ENCODE data around the gene TMEM132A.

DNA sequence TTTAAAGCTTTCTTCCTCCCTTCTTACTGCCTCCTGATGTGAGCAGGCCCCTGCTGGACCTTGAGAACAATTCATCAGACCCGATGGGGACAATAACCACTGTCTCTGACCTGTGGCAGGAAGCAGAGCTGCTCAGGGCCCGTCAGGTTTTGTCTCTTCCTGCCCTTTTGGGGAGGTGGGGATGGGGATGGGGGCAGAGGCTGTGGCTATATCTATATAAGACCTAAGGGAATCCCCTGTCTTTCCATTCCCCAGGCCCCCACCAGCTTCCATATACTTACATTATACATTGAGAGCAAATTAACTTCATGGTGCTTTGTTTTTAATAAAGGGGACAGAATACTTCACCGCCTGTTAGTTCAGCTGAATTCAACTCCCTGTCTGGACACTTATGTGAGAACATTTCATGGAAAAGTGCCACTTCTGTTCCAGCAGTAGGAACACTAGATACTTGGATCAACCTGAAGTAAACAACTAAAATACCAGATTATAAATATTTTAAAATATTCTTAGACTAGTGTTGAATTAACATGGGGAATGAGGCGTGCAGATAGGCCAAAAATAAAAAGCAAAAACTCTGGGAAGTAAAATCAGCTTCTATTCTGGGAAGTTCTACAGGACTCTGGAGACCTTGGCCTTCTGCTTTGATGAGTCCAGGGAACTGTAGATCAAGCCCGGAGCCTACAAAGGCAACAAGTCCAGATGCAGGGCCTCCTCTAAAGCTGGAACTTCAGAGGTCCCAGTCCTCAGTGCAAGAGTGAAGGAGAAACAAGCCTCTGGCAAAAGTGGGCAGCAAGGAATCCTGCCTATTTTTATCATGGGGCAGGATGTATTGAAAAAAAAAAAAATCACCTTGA is 45.8 kb upstream of the TMEM132A start:
- TF ChIP-seq, protein P1, sequence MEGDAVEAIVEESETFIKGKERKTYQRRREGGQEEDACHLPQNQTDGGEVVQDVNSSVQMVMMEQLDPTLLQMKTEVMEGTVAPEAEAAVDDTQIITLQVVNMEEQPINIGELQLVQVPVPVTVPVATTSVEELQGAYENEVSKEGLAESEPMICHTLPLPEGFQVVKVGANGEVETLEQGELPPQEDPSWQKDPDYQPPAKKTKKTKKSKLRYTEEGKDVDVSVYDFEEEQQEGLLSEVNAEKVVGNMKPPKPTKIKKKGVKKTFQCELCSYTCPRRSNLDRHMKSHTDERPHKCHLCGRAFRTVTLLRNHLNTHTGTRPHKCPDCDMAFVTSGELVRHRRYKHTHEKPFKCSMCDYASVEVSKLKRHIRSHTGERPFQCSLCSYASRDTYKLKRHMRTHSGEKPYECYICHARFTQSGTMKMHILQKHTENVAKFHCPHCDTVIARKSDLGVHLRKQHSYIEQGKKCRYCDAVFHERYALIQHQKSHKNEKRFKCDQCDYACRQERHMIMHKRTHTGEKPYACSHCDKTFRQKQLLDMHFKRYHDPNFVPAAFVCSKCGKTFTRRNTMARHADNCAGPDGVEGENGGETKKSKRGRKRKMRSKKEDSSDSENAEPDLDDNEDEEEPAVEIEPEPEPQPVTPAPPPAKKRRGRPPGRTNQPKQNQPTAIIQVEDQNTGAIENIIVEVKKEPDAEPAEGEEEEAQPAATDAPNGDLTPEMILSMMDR (IDR thresholded peaks at IDR 0.05) = no peak
- TF ChIP-seq ZFX (IDR thresholded peaks at IDR 0.05; ENCODE audit: borderline replicate concordance) = no peak

Data from 22Rv1 (cell line).